OCI-LY7 (cell line): Measurements from ENCODE around the gene ARMC9. TPM values are rescaled to one million over a fixed set of nuclear protein-coding genes. Genes with fewer than 3 reads are reported as not detected.

Experiments
- BruUV-seq: library from RNA; stranded (reverse); fragments of 400-500 nt; replicated peaks from 2 replicates; lab custom pipeline; 2021; lab: Mats Ljungman, UMichigan
- CTCF ChIA-PET: fragments of 300-600 bp; sonication (Branson Sonifier 250); formaldehyde crosslinking; loops from one replicate; lab custom pipeline; 2022; ENCODE audit warnings: antibody characterized with exemption; ENCODE audit not compliant: unreplicated experiment; lab: Charles Lee
- POLR2A ChIA-PET: fragments of 300-600 bp; sonication (Branson Sonifier 250); formaldehyde crosslinking; loops from one replicate; lab custom pipeline; 2022; ENCODE audit warnings: antibody characterized with exemption; lab: Charles Lee
- DNase-seq: peaks from one replicate; pipeline ENCODE4 v3.0.0-alpha.2; 2015; ENCODE audit warnings: low spot score
- H2AFZ ChIP-seq: fragments of 200-600 bp; sonication (generic), shearing (Covaris generic); 2 replicates; pipeline ENCODE4 v1.6.1; 2014; ENCODE audit warnings: mild to moderate bottlenecking, antibody characterized with exemption, low read length, moderate library complexity
- H3K27ac ChIP-seq: fragments of 200-600 bp; sonication (generic); 2 replicates; pipeline ENCODE4 v1.5.1; 2014; ENCODE audit warnings: mixed run types, low read depth, mild to moderate bottlenecking, moderate library complexity, low read length, inconsistent platforms; ENCODE audit not compliant: poor library complexity, severe bottlenecking
- H3K36me3 ChIP-seq: fragments of 200-600 bp; sonication (generic); 2 replicates; pipeline ENCODE4 v1.6.1; 2014; ENCODE audit warnings: mild to moderate bottlenecking, antibody characterized with exemption, low read length, moderate library complexity, mixed read lengths; ENCODE audit not compliant: insufficient read depth
- H3K4me1 ChIP-seq: fragments of 200-600 bp; sonication (generic); 2 replicates; pipeline ENCODE4 v1.5.1; 2014; ENCODE audit warnings: mild to moderate bottlenecking, low read length; ENCODE audit not compliant: insufficient read depth, poor library complexity, severe bottlenecking
- H3K4me2 ChIP-seq: fragments of 200-600 bp; sonication (generic); 2 replicates; pipeline ENCODE4 v1.6.1; 2014; ENCODE audit warnings: mild to moderate bottlenecking, low read length
- H3K4me3 ChIP-seq: fragments of 200-600 bp; sonication (generic); 2 replicates; pipeline ENCODE4 v1.5.1; 2014; ENCODE audit warnings: mild to moderate bottlenecking, low read depth, low read length; ENCODE audit not compliant: poor library complexity, severe bottlenecking
- H3K79me2 ChIP-seq: fragments of 200-600 bp; sonication (generic); 2 replicates; pipeline ENCODE4 v1.6.1; 2016; ENCODE audit warnings: low read depth, mild to moderate bottlenecking, low read length, moderate library complexity, mixed read lengths; ENCODE audit not compliant: insufficient read depth
- H3K9me2 ChIP-seq: fragments of 200-600 bp; sonication (generic); 2 replicates; pipeline ENCODE4 v1.6.1; 2016; ENCODE audit warnings: mild to moderate bottlenecking, low read length, mixed read lengths; ENCODE audit not compliant: insufficient read depth
- H3K9me3 ChIP-seq: fragments of 200-600 bp; sonication (generic); 2 replicates; pipeline ENCODE4 v1.6.1; 2014; ENCODE audit warnings: mild to moderate bottlenecking, mixed run types, low read length, mixed read lengths
- H4K20me1 ChIP-seq: fragments of 200-600 bp; sonication (generic); 2 replicates; pipeline ENCODE4 v1.6.1; 2014; ENCODE audit warnings: mild to moderate bottlenecking, antibody characterized with exemption, low read length, moderate library complexity, mixed read lengths; ENCODE audit not compliant: insufficient read depth
- CTCF ChIP-seq: fragments of 200-600 bp; sonication (generic); conservative IDR thresholded peaks from 2 replicates; pipeline ENCODE4 v1.5.1; 2014; ENCODE audit warnings: mild to moderate bottlenecking, antibody characterized with exemption, low read length, moderate library complexity, mixed read lengths
- EZH2phosphoT487 ChIP-seq: fragments of 200-600 bp; sonication (generic); IDR thresholded peaks from 2 replicates; pipeline ENCODE4 v1.6.1; 2018; ENCODE audit warnings: low read depth, borderline replicate concordance, mild to moderate bottlenecking, mixed run types, antibody characterized with exemption, low read length, moderate library complexity, mixed read lengths
- intact Hi-C: fragments of 100-400 bp; cut with micrococcal nuclease; formaldehyde crosslinking; loops from one replicate; pipeline ENCODE4 v1.10.0; 2022; ENCODE audit not compliant: unreplicated experiment
- total RNA-seq, 2 experiments: library from RNA; depleted of rRNA in 1 of 2; stranded (reverse); fragments of >200 nt in 1 of 2; shearing (Covaris generic) in 1 of 2; gene quantifications; 2 replicates each; pipeline ENCODE4 v1.2.3, GENCODE V29; 2014 to 2022

ARMC9 gene
- total RNA-seq, 2 experiments from 2014 or later = 6.6 to 12.2 TPM

- no peaks in the 10 kb centered on the region for H3K9me2 ChIP-seq
- no peak for DNase-seq
- ChIA-PET CTCF (no interaction called here), POLR2A (no interaction called here)
- TF ChIP-seq EZH2phosphoT487 = no peak
- TF ChIP-seq CTCF = no peak
- H3K9me3 ChIP-seq = no peaks in the 10 kb centered on the region
- H3K27ac ChIP-seq = no peak overlapping the region
- no peaks in the 10 kb centered on the region for H3K79me2 ChIP-seq
- H3K4me1 ChIP-seq = no peaks in the 10 kb centered on the region
- H3K36me3 ChIP-seq = no peaks in the 10 kb centered on the region
- no peak overlapping the region for H2AFZ ChIP-seq
- no peak overlapping the region for H3K4me2 ChIP-seq
- H4K20me1 ChIP-seq = no peaks in the 10 kb centered on the region
- intact Hi-C loops = no loop called here
- no TSS peak for BruUV-seq
- H3K4me3 ChIP-seq = no peak overlapping the region
Measured at GRCh38 chr2:231341100-231341499, 142.7 kb downstream of the ARMC9 start.

DNA sequence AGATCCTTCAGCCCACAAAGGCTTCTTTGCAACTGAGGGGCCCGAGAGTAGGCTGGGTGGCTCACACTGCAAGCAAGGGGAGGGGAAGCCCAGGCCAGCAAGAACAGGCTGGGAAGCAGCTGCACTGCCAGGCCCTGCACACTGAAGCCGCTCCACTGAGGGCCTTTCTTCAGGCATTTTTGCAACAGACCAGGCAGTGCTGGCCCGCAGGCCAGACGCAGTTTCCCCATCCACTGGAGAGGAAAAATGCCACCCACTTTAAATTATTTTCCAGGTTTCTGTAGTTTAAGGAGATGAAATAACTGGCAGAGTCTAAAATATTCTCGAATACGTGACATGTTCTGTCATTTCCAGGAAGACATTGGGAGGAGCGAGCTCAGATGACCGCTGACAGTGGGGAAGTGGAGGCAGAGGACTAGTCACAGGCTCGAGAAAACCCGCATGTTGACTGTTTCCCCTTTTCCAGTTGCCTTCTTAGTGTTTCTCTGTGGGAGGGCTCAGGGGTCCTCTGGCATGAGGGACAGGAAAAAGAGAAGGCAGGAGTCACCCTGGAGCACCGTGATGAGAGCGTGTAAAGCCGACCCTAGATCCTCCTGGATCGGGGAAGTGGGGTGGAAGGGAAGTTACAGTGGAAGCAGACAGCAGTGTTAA lies 143.8 kb downstream of the ARMC9 start:
- Histone ChIP-seq H2AFZ (no peak overlapping the region), H3K4me3 (no peak overlapping the region), H3K79me2 (no peaks in the 10 kb centered on the region), H3K36me3 (no peaks in the 10 kb centered on the region), H4K20me1 (no peaks in the 10 kb centered on the region), H3K9me2 (no peaks in the 10 kb centered on the region), H3K4me1 (no peaks in the 10 kb centered on the region), H3K9me3 (no peaks in the 10 kb centered on the region), H3K4me2 (no peak overlapping the region), H3K27ac (no peak overlapping the region)
- BruUV-seq = no TSS peak
- DNase-seq = no peak
- CTCF ChIA-PET = no interaction called here
- POLR2A ChIA-PET = no interaction called here
- intact Hi-C loops = no loop called here
- TF ChIP-seq CTCF (no peak), EZH2phosphoT487 (no peak)

- H3K27ac ChIP-seq = no peak overlapping the region
- no peaks in the 10 kb centered on the region for H3K9me2 ChIP-seq
- H2AFZ ChIP-seq = no peak overlapping the region
- no peaks in the 10 kb centered on the region for H3K4me1 ChIP-seq
- no peaks in the 10 kb centered on the region for H4K20me1 ChIP-seq
- no peak for DNase-seq
- POLR2A ChIA-PET = no interaction called here
- H3K79me2 ChIP-seq = no peaks in the 10 kb centered on the region
- intact Hi-C loops = no loop called here
- CTCF ChIA-PET = no interaction called here
- no peaks in the 10 kb centered on the region for H3K9me3 ChIP-seq
- H3K4me2 ChIP-seq = no peak overlapping the region
- no peaks in the 10 kb centered on the region for H3K36me3 ChIP-seq
- TF ChIP-seq EZH2phosphoT487 (no peak), CTCF (no peak)
- H3K4me3 ChIP-seq = no peak overlapping the region
- BruUV-seq = no TSS peak
Measured at GRCh38 chr2:231343006-231343710, 144.7 kb downstream of the ARMC9 start.
